GM21619 (cell line): ENCODE measurements around the gene CFH.
"Not testable (repeated sequence)": the region's sequence is repeated elsewhere in the genome, so short reads cannot be mapped to it uniquely, and the experiment has no call there.

ENCODE experiments used
- ATAC-seq: cut with Tn5 transposase; IDR thresholded peaks from one replicate; pipeline ENCODE4 v1.9.1; 2021; ENCODE audit not compliant: unreplicated experiment

The CFH gene

DNA sequence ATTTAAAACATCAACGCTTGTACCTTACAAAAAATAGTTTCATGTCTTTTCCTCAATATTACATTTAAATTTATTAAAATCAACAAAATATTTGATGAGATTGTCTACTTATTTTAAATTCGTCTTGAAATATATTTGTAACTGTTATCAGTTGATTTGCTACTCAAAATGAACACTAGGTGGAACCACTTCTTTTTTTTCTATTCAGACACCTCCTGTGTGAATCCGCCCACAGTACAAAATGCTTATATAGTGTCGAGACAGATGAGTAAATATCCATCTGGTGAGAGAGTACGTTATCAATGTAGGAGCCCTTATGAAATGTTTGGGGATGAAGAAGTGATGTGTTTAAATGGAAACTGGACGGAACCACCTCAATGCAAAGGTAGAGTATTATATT, 91.4 kb downstream of the CFH start:
- peak; percentile 80 for ATAC-seq

DNA sequence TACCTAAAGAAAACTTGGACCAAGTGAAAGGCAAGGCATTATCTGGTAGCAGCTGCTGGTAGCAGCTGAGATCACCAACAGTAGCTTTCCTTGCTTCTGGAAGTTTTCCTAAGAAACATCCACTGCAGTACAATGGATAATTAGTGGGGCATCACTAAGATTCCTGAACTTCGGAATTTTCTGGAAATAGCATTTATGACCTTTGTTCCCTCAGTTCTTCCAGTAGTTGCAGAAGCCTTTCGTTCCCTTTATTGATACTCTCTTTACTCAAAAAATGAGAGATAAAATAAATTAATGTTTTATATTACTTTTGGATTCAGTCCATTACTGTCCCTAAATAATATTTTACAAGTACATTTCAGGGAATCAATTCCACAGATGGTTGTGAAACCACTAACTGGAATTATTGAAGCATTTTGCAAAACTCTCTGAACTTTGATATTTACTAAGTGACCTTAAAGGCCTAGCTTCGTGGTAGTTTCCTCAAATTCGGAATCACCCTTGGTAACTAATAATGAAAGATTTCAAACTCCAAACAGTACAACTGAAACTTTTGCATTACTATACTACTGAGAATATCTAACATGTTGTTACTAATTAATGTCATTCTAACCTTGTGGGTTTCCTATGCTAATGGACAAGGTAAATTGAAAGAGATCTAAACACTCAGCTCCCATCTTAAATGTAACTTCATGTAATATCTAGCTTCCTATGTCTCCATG, 113.3 kb downstream of the CFH start:
- ATAC-seq = not testable (repeated sequence)

DNA sequence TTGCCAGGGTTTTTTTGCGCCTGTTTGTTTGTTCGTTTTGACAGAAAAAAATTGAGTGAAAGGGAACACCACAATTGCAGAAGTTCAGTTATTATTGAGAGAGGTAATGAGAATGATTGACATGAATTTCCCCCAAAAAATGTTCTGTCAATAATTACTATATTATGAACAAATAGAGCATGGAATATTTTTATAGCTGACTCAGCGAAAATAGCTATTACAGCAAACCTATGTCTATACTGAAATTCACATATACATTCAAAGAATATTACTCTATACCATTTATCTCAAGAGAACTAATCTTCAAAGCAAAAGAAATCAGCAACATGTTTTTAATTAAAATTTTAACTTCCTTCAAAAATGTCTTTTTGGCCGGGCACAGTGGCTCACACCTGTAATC, 118.0 kb downstream of the CFH start:
- not testable (repeated sequence) for ATAC-seq

DNA sequence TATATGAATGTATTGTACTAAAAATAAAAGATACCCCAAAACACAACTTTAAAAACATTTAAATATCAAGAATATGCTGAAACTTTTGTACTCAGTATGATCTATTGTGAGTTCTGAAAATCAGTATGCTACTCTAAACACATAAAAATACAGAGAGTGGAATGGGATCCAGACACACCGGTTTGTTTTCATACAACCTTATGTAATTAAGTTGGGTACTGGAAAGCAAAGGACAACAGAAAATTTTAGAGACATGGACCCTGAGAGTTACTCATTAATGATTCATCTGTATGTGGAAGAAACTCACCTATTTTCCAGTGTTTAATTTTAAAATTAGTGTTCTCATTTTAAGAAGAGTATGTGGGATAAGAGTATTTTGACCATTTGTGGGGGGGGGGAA, 121.9 kb downstream of the CFH start:
- no peak for ATAC-seq

DNA sequence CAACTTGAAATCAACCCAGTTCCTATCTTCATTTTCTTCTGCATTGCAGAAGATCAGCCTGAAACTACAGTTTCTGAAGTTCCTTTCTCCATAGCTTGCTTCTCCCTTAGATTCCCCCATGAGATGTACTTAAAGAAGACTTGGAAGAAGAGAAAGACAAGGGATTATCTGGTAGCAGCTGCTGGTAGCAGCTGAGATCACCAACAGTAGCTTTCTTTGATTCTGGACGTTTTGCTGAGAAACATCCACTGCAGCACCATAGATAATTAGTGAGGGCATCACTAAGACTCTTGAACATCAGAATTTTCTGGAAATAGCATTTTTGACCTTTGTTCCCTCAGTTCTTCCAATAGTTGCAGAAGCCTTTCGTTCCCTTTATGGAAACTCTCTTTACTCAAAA, 122.3 kb downstream of the CFH start:
- no peak for ATAC-seq

DNA sequence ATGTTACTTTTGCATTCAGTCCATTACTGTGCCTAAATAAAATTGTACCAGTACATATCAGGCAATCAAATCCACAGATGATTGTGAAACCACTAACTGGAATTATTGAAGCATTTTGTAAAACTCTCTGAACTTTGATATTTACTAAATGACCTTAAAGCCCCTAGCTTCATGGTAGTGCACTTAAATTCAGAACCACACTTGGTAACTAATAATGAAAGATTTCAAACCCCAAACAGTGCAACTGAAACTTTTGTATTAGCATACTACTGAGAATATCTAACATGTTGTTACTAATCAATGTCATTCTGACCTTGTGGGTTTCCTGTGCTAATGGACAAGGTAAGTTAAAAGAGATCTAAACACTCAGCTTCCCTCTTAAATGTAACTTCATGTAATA, 122.8 kb downstream of the CFH start, which contains the start of gene CFHR3:
Gene CFHR3 (plus strand): TSS at position 238 of the 400 bp plus-strand sequence. CDS start 47 bp downstream, at position 285.
- peak; percentile 99 for ATAC-seq

DNA sequence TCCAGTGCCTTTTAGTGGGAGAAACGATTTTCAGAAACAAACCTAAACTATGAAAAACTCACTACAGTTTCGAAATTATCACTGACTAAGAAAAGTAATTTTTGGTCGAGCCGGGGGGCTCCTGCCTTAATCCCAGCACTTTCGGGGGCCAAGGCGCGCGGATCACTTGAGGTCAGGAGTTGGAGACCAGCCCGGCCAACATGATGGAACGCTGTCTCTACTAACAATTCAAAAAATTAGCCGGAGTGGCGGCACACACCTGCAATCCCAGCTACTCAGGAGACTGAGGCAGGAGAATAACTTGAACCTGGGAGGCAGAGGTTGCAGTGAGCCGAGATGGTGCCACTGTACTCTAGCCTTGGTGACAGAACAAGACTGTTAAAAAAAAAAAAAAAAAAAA, 125.8 kb downstream of the CFH start:
- ATAC-seq = no peak

DNA sequence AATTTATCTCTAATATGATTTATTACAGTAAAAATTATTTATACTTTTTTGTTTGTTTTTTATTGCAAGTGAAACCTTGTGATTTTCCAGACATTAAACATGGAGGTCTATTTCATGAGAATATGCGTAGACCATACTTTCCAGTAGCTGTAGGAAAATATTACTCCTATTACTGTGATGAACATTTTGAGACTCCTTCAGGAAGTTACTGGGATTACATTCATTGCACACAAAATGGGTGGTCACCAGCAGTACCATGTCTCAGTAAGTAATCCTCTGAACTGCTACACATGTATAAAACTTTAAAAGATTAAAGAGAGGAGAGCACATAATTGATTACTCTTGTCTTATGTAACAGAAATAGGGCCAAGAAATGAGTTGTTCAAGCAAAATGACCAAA, 127.2 kb downstream of the CFH start:
- no peak for ATAC-seq

DNA sequence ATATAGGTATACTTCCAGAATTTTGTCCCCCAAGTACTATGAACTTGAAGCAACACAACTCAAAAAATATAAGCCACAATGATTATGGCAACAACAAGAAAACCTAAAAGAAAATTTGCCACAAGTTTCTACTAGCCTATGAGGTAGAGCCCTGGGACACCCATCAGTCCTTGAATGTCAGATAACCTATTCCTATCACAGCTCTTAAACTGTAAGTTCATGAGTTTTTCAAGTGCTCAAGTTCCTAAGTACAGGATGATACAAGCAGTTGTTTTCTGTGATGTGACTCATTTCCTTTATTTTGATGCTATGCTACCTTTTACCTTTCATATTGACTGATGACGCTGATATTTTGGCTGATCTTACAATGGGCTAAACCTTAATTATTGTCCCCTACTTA, 139.4 kb downstream of the CFH start:
- not testable (repeated sequence) for ATAC-seq

DNA sequence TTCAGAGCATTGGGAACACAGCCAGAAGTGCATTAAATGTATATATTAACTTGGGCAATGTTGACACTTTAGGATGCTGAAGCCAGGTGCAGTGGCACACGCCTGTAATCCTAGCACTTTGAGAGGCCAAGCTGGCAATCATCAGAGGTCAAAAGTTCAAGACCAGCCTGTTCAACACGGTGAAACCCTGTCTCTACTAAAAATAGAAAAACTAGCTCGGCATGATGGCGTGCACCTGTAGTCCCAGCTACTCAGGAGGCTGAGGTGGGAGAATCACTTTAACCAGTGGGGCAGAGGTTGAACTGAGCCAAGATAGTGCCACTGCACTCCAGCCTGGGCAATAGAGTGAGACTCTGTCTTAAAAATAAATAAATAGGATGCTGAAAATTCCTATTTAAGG, 142.3 kb downstream of the CFH start:
- ATAC-seq = not testable (repeated sequence)
